GM12892 (cell line): Measurements from ENCODE around the gene WASF2.

Experiments used
- POLR2A ChIP-seq: IDR thresholded peaks from 2 replicates; pipeline ENCODE4 v1.6.1; 2011; ENCODE audit warnings: low read depth, low read length, control low read depth
- POLR2AphosphoS5 ChIP-seq: IDR thresholded peaks from 2 replicates; pipeline ENCODE4 v1.6.1; 2011; ENCODE audit warnings: low read depth, low read length, control low read depth

GRCh38 chr1:27509127-27510080, 19.4 kb upstream of the WASF2 start:
- TF ChIP-seq POLR2A (no peak), POLR2AphosphoS5 (no peak)
